HG03025 (cell line): ENCODE results near the gene OR4X1.
"Not testable (repeated sequence)": the region's sequence is repeated elsewhere in the genome, so short reads cannot be mapped to it uniquely, and the experiment has no call there.

Source experiments
- ATAC-seq: cut with Tn5 transposase; IDR thresholded peaks from one replicate; pipeline ENCODE4 v1.9.1; 2021; ENCODE audit warnings: mild to moderate bottlenecking, moderate library complexity; ENCODE audit not compliant: unreplicated experiment, low FRiP score

OR4X1 gene

GRCh38 chr11:48263423-48263911 lies at the start of gene OR4X1:
Gene OR4X1 (plus strand): TSS chr11:48263861. CDS start chr11:48263861, 0 bp downstream.
- no peak for ATAC-seq

- no peak for ATAC-seq
Observed at GRCh38 chr11:48216510-48216909, 47.2 kb upstream of the OR4X1 start, which contains the start of gene OR4B1. Gene OR4B1 (plus strand): TSS chr11:48216810. CDS start chr11:48216810, 0 bp downstream.

- no peak for ATAC-seq
Observed at GRCh38 chr11:48228761-48229160, 34.9 kb upstream of the OR4X1 start.

GRCh38 chr11:48230057-48230456 lies 33.6 kb upstream of the OR4X1 start:
- not testable (repeated sequence) for ATAC-seq

- ATAC-seq, result no peak
Observed at GRCh38 chr11:48237727-48238126, 25.9 kb upstream of the OR4X1 start.

- ATAC-seq, result no peak
Observed at GRCh38 chr11:48242501-48242900, 21.2 kb upstream of the OR4X1 start.

GRCh38 chr11:48244804-48245203 lies 18.9 kb upstream of the OR4X1 start, which contains the start of gene OR4X2:
Gene OR4X2 (plus strand): TSS chr11:48245104. CDS start chr11:48245104, 0 bp downstream.
- ATAC-seq, result no peak

- no peak for ATAC-seq
Observed at GRCh38 chr11:48248902-48249301, 14.8 kb upstream of the OR4X1 start.

GRCh38 chr11:48261600-48261999 lies 2.1 kb upstream of the OR4X1 start:
- ATAC-seq, result peak; percentile 69

GRCh38 chr11:48270621-48271020 lies 7.0 kb downstream of the OR4X1 start:
- ATAC-seq, result no peak

GRCh38 chr11:48272606-48273005 lies 8.9 kb downstream of the OR4X1 start:
- ATAC-seq, result no peak

GRCh38 chr11:48305923-48306322 lies 42.3 kb downstream of the OR4X1 start, which contains the start of gene OR4S1:
Gene OR4S1 (plus strand): TSS chr11:48306223. CDS start chr11:48306223, 0 bp downstream.
- no peak for ATAC-seq

- peak; percentile 76 for ATAC-seq
Observed at GRCh38 chr11:48307760-48308386, 44.2 kb downstream of the OR4X1 start.

- ATAC-seq, result not testable (repeated sequence)
Observed at GRCh38 chr11:48313590-48313989, 49.9 kb downstream of the OR4X1 start.
